ENCODE data around the gene SAT2.

- TF ChIP-seq CTCF (IDR thresholded peaks at IDR 0.05; ENCODE audit: insufficient read depth, low read depth, low read length) (no peak), EZH2 (IDR thresholded peaks at IDR 0.05; ENCODE audit: insufficient read depth, low read length) (no peak)
These were observed 27.9 kb upstream of the SAT2 start for GRCh38 chr17:7655541-7655840.
